HG03432 (cell line): ENCODE data around the gene BICD1.

Source experiments
- ATAC-seq: cut with Tn5 transposase; IDR thresholded peaks from one replicate; pipeline ENCODE4 v1.9.1; 2021; ENCODE audit warnings: mild to moderate bottlenecking, moderate library complexity; ENCODE audit not compliant: unreplicated experiment

BICD1 gene

GRCh38 chr12:32395026-32395425 is 288.4 kb downstream of the BICD1 start:
- no peak for ATAC-seq

- ATAC-seq: no peak
Observed at GRCh38 chr12:32397696-32398095, 291.0 kb downstream of the BICD1 start.

- ATAC-seq: no peak
Observed at GRCh38 chr12:32398181-32398580, 291.5 kb downstream of the BICD1 start.

DNA sequence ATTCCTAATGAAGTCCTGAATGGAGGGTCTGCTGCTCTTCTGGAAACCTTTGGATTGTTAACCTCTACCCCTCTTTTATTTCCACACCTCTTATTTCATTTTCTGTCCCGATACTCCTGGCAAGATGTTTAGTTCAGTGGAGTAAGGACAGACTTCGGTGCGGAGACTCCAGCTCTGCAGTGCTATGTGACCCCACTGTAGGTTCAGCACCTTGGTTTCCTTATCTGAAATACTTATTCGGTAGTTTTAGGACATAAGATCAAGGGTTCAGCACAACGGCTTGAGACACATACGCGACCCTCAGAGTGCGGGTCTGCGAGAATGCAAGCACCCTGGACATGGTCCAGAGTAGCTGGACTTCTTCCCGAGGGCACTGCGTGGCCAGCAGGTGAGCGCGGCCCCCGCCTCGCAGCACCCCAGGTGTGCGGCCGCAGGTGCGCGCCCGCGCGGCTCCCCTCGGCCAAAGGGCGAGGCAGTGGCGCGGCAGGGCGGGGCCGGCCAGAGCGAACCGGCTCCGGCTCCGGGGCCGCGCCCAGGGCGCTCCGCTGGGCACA is 292.2 kb downstream of the BICD1 start:
- no peak for ATAC-seq

GRCh38 chr12:32399370-32400113 is 292.9 kb downstream of the BICD1 start, which contains the start of gene FGD4:
FGD4 (plus strand) TSS chr12:32399558.
- ATAC-seq: peak; percentile 92

GRCh38 chr12:32400114-32400672 is 293.5 kb downstream of the BICD1 start:
- no peak for ATAC-seq

DNA sequence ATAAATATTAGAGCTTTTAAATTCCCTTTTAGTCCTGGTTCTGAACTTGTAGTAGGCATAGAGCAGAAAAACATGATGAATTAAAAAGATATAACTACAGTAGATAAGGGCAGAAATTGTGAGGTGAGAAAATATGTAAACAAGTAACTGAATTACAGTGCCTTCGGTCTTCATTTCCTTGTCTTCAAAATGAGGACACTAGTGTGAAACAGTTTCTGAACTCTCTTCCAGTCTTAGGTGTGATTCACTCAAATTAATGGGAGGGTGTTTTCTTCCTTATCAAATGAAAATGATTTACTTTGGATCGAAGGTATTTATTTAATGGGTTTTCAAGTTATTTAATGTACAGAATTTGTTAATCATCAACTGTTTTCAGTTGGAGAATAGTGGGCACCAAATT is 294.2 kb downstream of the BICD1 start:
- ATAC-seq: no peak

DNA sequence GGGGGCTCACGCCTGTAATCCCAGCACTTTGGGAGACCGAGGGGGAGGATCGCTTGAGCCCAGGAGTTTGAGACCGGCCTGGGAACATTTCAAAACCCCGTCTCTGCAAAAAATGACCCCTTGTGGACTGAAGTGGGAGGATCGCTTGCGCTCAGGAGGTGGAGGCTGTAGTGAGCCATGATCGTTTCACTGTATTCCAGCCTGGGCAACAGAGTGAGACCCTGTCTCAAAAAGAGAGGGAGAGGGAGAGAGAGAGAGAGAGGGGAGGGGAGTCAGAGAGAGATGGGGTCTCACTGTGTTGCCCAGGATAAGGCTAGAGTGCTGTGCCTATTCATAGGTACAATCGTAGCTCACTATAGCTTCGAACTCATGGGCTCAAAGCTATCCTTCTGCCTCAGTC is 295.5 kb downstream of the BICD1 start:
- no peak for ATAC-seq

- no peak for ATAC-seq
Observed at GRCh38 chr12:32402946-32403345, 296.3 kb downstream of the BICD1 start.

DNA sequence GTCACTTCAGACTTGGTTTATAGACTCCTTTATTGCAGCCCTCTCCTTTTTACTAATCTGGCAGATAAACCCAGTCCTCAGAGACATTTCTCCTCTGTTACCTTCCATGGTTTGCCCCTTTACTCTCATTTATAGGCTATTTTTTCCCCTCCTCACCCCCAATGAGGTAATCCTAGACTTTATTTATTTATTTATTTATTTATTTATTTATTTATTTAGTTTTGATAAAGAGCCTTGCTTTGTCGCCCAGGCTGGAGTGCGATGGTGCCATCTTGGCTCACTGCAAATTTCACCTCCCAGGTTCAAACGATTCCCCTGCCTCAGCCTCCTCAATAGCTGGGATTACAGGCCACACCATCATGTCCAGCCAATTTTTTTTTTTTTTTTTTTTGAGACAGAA is 301.1 kb downstream of the BICD1 start:
- ATAC-seq: no peak

DNA sequence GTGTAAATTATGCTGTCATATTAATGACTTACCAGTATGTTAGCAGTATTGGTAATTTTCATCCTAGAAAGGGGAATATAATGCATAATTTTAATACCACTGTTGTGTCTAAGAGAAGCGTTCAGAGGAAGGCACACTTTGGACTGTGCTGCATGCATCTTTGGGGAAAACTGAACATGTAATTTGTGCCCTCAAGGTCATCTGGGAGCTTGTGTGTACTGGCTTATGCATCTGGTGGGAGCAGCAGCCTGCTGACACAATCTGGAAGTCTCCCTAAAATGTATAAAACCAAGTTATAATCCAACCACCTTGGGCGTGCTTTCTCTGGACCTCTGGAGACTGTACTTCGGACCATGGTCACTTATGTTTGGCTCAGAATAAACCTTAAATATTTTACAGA is 306.8 kb downstream of the BICD1 start:
- ATAC-seq: no peak

GRCh38 chr12:32418221-32418620 is 311.6 kb downstream of the BICD1 start:
- ATAC-seq: no peak

DNA sequence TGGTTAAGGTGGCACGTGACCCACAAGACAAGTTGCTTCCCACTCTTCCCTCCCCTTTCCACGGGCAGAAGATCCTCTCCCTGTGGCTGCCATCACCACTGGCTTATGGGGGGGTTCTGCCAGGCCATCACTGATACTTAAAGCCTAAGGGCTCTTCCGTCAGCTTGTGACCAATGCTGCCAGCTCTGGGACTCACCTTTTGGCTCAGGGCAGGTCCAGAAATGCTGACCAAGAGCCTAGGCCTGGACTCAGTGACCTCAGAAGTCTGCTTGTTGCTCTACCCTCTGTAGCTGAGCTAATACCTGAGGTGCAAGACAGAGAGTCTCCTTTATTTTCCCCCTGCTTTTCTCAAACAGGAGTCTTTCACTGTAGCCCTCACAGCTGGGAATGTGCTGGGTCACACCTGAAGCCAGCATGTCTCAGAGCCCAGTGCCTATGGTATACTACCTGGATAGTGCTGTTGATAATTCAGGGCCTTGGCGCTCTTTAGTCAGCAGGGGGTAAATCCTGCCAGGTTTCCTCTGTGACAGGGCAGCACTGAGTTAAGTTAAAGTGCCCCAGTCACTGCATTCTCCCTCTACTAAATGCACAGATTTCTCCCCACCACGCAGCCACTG is 312.4 kb downstream of the BICD1 start:
- no peak for ATAC-seq

GRCh38 chr12:32419520-32419960 is 312.9 kb downstream of the BICD1 start:
- ATAC-seq: peak; percentile 67

DNA sequence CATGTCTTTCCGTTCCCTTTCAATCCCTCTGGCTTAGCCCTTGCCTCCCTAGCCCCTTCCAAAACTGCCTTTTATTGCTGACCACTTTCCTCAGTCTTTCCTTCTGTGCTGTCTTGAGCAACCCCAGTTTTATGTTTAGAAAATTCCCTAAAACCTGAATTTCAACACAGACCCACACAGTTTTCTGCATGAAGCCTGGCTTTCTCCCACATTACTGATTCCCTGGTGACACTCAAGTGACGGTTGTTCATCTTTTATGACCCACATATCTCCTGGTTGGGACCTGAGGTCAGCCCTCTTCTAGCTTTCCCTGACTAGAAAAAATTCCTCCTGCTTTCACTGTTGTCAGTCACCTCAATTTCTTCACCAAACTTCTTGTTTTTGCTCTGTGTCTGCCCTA is 313.7 kb downstream of the BICD1 start:
- no peak for ATAC-seq

- no peak for ATAC-seq
Observed at GRCh38 chr12:32423559-32423958, 316.9 kb downstream of the BICD1 start.

DNA sequence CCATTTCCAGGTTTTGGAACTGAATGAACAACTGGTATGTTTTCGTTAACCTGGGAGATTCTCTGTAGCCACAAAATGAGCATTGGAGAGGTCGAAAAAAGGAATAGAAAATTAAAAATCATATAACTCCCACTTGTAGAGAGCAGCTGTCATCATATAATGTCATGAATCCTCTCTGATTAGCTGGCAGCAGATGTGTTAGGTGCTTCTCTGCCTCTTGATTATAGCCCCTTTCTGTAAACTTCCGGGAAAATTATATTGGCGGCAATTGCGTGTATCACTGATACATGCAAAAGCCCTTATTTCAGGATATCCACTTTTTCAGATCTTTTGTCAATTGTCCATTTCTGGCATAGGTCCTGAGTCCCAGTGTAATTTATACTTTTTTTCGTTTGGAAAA is 324.4 kb downstream of the BICD1 start:
- no peak for ATAC-seq
